IPS-15b (cell line): ENCODE measurements around the gene SYNPO.
A peak's percentile ranks its signal among the peaks of the same experiment; 100 is the strongest.

Source experiments
- H3K27me3 ChIP-seq: one replicate; pipeline ENCODE4 v1.6.1; 2013; ENCODE audit warnings: low read length; ENCODE audit not compliant: control insufficient read depth, insufficient read depth
- H3K36me3 ChIP-seq: one replicate; pipeline ENCODE4 v1.6.1; 2013; ENCODE audit warnings: low read length; ENCODE audit not compliant: control insufficient read depth, insufficient read depth
- H3K4me1 ChIP-seq: one replicate; pipeline ENCODE4 v1.6.1; 2013; ENCODE audit warnings: mild to moderate bottlenecking, low read length; ENCODE audit not compliant: control insufficient read depth, insufficient read depth
- H3K4me3 ChIP-seq: one replicate; pipeline ENCODE4 v1.5.1; 2013; ENCODE audit warnings: low read depth, low read length
- H3K9ac ChIP-seq: one replicate; pipeline ENCODE4 v1.6.1; 2013; ENCODE audit warnings: low read depth, mild to moderate bottlenecking, low read length
- H3K9me3 ChIP-seq: one replicate; pipeline ENCODE4 v1.6.1; 2013; ENCODE audit warnings: mild to moderate bottlenecking, low read length; ENCODE audit not compliant: control insufficient read depth, insufficient read depth

Gene SYNPO

GRCh38 chr5:150670948-150671310 lies 30.5 kb downstream of the SYNPO start:
- Histone ChIP-seq H3K36me3 (no peaks in the 10 kb centered on the region), H3K9ac (no peak overlapping the region), H3K4me3 (peak overlapping the region; percentile 94), H3K9me3 (no peaks in the 10 kb centered on the region), H3K27me3 (no peaks in the 10 kb centered on the region), H3K4me1 (peaks cover 18% of the 10 kb centered on the region)

- no peaks in the 10 kb centered on the region for H3K36me3 ChIP-seq
- peak overlapping the region; percentile 94 for H3K4me3 ChIP-seq
- no peaks in the 10 kb centered on the region for H3K9me3 ChIP-seq
- peak overlapping the region; percentile 97 for H3K9ac ChIP-seq
- H3K4me1 ChIP-seq = peaks cover 18% of the 10 kb centered on the region
- H3K27me3 ChIP-seq = no peaks in the 10 kb centered on the region
Measured at GRCh38 chr5:150671509-150672236, 31.2 kb downstream of the SYNPO start.

GRCh38 chr5:150672237-150672883 lies 31.9 kb downstream of the SYNPO start:
- no peaks in the 10 kb centered on the region for H3K36me3 ChIP-seq

GRCh38 chr5:150672884-150673275 lies 32.4 kb downstream of the SYNPO start:
- Histone ChIP-seq H3K9me3 (no peaks in the 10 kb centered on the region), H3K9ac (peak overlapping the region; percentile 61), H3K36me3 (no peaks in the 10 kb centered on the region), H3K4me3 (peak overlapping the region; percentile 94), H3K27me3 (no peaks in the 10 kb centered on the region), H3K4me1 (peaks cover 18% of the 10 kb centered on the region)

More at GRCh38 chr5:150672237-150672883, 31.9 kb downstream of the SYNPO start:
- Histone ChIP-seq H3K9ac (peak overlapping the region; percentile 97), H3K27me3 (no peaks in the 10 kb centered on the region), H3K4me3 (peak overlapping the region; percentile 94), H3K4me1 (peaks cover 18% of the 10 kb centered on the region), H3K9me3 (no peaks in the 10 kb centered on the region)

- Histone ChIP-seq H3K9ac (no peak overlapping the region), H3K4me1 (peaks cover 18% of the 10 kb centered on the region), H3K36me3 (no peaks in the 10 kb centered on the region)
Measured at GRCh38 chr5:150674341-150674821, 33.9 kb downstream of the SYNPO start.

GRCh38 chr5:150675069-150675468 lies 34.6 kb downstream of the SYNPO start:
- H3K27me3 ChIP-seq = no peaks in the 10 kb centered on the region
- H3K4me3 ChIP-seq = no peak overlapping the region
- H3K36me3 ChIP-seq = no peaks in the 10 kb centered on the region
- H3K9ac ChIP-seq = no peak overlapping the region
- no peaks in the 10 kb centered on the region for H3K9me3 ChIP-seq
- peaks cover 16% of the 10 kb centered on the region for H3K4me1 ChIP-seq

More at GRCh38 chr5:150674341-150674821, 33.9 kb downstream of the SYNPO start:
- H3K9me3 ChIP-seq = no peaks in the 10 kb centered on the region
- H3K4me3 ChIP-seq = no peak overlapping the region
- no peaks in the 10 kb centered on the region for H3K27me3 ChIP-seq

GRCh38 chr5:150676578-150676977 lies 36.1 kb downstream of the SYNPO start:
- no peaks in the 10 kb centered on the region for H3K36me3 ChIP-seq
- H3K4me3 ChIP-seq = no peak overlapping the region
- no peaks in the 10 kb centered on the region for H3K27me3 ChIP-seq
- H3K9me3 ChIP-seq = no peaks in the 10 kb centered on the region
- peaks cover 4% of the 10 kb centered on the region for H3K4me1 ChIP-seq
- no peak overlapping the region for H3K9ac ChIP-seq

- Histone ChIP-seq H3K27me3 (no peaks in the 10 kb centered on the region), H3K9me3 (no peaks in the 10 kb centered on the region), H3K9ac (no peak overlapping the region), H3K4me3 (no peak overlapping the region), H3K4me1 (no peaks in the 10 kb centered on the region), H3K36me3 (peaks cover 26% of the 10 kb centered on the region)
Measured at GRCh38 chr5:150689120-150689519, 48.7 kb downstream of the SYNPO start.

GRCh38 chr5:150690760-150691159 lies 50.3 kb downstream of the SYNPO start:
- no peaks in the 10 kb centered on the region for H3K27me3 ChIP-seq
- H3K4me3 ChIP-seq = no peak overlapping the region
- H3K4me1 ChIP-seq = no peaks in the 10 kb centered on the region
- H3K9ac ChIP-seq = no peak overlapping the region
- H3K36me3 ChIP-seq = peaks cover 32% of the 10 kb centered on the region
- no peaks in the 10 kb centered on the region for H3K9me3 ChIP-seq

GRCh38 chr5:150692276-150692675 lies 51.8 kb downstream of the SYNPO start:
- Histone ChIP-seq H3K36me3 (peaks cover 42% of the 10 kb centered on the region), H3K4me3 (no peak overlapping the region), H3K9ac (no peak overlapping the region), H3K27me3 (no peaks in the 10 kb centered on the region), H3K9me3 (no peaks in the 10 kb centered on the region), H3K4me1 (no peaks in the 10 kb centered on the region)

GRCh38 chr5:150694612-150695011 lies 54.2 kb downstream of the SYNPO start:
- no peak overlapping the region for H3K9ac ChIP-seq
- H3K36me3 ChIP-seq = peaks cover 51% of the 10 kb centered on the region
- H3K4me3 ChIP-seq = no peak overlapping the region
- H3K4me1 ChIP-seq = peaks cover under 1% of the 10 kb centered on the region
- H3K27me3 ChIP-seq = no peaks in the 10 kb centered on the region
- H3K9me3 ChIP-seq = no peaks in the 10 kb centered on the region

- Histone ChIP-seq H3K9me3 (no peaks in the 10 kb centered on the region), H3K4me1 (peaks cover 7% of the 10 kb centered on the region), H3K27me3 (no peaks in the 10 kb centered on the region), H3K9ac (peak overlapping the region; percentile 95), H3K4me3 (peak overlapping the region; percentile 95), H3K36me3 (peaks cover 22% of the 10 kb centered on the region)
Measured at GRCh38 chr5:150700246-150700593, 59.8 kb downstream of the SYNPO start.
